Upper lobe of left lung (tissue), 4 donors: Measurements from ENCODE around the gene ARID5B.

Source experiments
- CTCF ChIP-seq, 6 experiments: fragments of 450-650 bp in 4 of 6; fragments of 200-600 bp in 2 of 6; sonication (generic) in 2 of 6; IDR thresholded peaks; one replicate each; pipeline ENCODE4 v1.5.1; 2016 to 2019; ENCODE audit warnings: antibody characterized with exemption in 6 of 6
- EP300 ChIP-seq, 4 donors: sonication (generic); formaldehyde crosslinking; IDR thresholded peaks; one replicate each; pipeline ENCODE4 v1.5.1; 2017; ENCODE audit warnings: antibody characterized with exemption in 4 of 4, control low read depth in 2 of 4
- POLR2AphosphoS5 ChIP-seq, 2 donors: sonication (generic); formaldehyde crosslinking; IDR thresholded peaks; one replicate each; pipeline ENCODE4 v1.5.1; 2017; ENCODE audit warnings: antibody characterized with exemption in 2 of 2

DNA sequence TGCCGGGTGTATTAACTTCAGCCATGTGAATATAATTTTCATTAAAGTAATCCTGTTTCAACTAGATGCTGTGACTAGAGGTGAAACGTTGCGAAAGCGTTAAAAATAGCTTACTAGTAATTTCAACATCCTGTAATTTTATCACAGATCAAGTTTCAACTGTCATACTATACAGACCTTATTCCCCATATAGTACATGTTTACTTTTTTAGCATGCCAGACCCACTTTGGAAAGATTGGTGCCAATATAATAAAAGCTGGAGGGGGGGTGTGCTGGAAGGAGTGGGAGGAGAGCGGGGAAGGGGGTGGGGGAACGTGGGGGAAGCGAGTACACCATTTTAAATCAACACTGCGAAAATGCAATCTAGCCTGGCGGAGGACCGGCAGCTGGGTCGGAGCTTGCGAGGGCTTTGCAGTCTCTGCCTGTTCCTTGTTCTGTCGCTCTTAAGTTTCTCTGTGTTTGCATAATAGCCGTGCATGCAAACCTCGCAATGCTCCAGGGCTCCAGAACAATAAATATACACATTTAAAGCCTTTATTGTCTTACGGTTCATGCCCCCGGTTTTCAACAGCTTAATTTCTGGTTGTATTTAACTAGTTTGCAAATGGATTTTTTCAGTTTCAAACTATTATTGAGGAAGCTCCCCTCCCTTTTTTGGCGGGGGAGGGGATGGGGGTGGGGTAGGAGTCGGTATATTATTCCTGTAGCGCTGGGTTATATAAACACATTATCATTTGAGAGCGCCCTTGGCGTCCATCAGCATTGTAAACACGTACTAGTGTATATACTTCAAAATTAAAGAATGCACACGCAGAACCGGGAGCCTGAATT is 1.3 kb upstream of the ARID5B start:
- TF ChIP-seq POLR2AphosphoS5 (IDR thresholded peaks at IDR 0.05) (peak in 1 of 2 donors; percentile 23), CTCF (IDR thresholded peaks at IDR 0.05) (no peak), EP300 (IDR thresholded peaks at IDR 0.05) (no peak)
